ENCODE measurements around the gene ARL6. TPM values are rescaled to one million over a fixed set of nuclear protein-coding genes. Genes with fewer than 3 reads are reported as not detected.
A peak's percentile ranks its signal among the peaks of the same experiment; 100 is the strongest.

ARL6 gene, protein sequence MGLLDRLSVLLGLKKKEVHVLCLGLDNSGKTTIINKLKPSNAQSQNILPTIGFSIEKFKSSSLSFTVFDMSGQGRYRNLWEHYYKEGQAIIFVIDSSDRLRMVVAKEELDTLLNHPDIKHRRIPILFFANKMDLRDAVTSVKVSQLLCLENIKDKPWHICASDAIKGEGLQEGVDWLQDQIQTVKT
- total RNA-seq = 1 to 10 TPM; 1.8 to 7.4 (median 2.6) TPM

DNA sequence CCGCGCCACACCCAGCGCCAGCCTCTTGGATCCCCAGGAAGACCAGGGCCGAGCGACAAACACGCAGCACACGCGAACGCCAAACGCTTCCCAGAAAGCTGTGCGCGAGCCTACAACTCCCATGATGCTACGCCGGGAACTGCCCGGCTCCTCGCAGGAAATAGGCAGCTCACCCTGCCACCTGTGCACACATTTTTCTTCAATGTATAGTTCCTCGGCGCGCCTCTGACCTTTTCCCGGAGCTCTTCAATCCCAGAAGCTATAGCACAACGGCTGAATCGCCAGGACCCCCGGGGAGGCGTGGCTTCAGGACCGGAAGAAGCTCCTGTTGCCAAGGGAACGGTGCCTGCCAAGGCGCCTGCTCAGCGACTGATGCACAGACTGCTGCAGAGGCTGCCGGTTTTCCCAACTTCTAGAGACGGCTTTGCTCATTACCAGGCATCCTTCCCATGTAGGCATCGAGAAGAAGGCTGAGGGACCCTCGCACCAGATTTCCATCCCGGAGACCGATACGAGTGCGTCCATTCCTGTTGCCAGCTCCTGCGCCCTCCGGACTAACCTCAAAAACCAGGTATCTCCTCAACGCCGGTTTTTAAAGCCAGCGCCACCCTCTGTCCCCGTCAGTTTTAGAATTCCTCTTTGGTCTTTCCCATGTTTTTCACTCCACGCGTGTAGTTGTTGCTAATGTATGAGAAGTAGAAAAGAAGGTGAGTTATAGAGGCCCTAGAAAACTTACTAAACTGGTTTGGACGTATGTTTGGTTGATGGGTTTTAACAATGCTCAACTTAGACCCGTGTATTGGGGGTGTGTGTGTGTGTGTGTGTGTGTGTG, at the start of gene ARL6:
Gene ARL6 (plus strand): TSS at position 352 of the 832 bp plus-strand sequence. CDS start 3,350 bp downstream, outside the sequence.
- no peaks in the 10 kb centered on the region for H3K36me3 ChIP-seq
- H3K9me3 ChIP-seq = no peaks in the 10 kb centered on the region
- TF ChIP-seq, protein P1, sequence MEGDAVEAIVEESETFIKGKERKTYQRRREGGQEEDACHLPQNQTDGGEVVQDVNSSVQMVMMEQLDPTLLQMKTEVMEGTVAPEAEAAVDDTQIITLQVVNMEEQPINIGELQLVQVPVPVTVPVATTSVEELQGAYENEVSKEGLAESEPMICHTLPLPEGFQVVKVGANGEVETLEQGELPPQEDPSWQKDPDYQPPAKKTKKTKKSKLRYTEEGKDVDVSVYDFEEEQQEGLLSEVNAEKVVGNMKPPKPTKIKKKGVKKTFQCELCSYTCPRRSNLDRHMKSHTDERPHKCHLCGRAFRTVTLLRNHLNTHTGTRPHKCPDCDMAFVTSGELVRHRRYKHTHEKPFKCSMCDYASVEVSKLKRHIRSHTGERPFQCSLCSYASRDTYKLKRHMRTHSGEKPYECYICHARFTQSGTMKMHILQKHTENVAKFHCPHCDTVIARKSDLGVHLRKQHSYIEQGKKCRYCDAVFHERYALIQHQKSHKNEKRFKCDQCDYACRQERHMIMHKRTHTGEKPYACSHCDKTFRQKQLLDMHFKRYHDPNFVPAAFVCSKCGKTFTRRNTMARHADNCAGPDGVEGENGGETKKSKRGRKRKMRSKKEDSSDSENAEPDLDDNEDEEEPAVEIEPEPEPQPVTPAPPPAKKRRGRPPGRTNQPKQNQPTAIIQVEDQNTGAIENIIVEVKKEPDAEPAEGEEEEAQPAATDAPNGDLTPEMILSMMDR (IDR thresholded peaks at IDR 0.05) = no peak
- TF ChIP-seq POLR2A (IDR thresholded peaks at IDR 0.05) = no peak
- H3K27me3 ChIP-seq = no peaks in the 10 kb centered on the region
- peaks cover 0 to 4% (median 2%) of the 10 kb centered on the region in 4 donors for H3K4me1 ChIP-seq
- peak; percentile 73 to 89 (median 88) for DNase-seq
- peak within 1 kb of the TSS; percentile 67 to 78 (median 70) for H3K4me3 ChIP-seq
- peak within 1 kb of the TSS; percentile 34 to 80 (median 70) for H3K27ac ChIP-seq

DNA sequence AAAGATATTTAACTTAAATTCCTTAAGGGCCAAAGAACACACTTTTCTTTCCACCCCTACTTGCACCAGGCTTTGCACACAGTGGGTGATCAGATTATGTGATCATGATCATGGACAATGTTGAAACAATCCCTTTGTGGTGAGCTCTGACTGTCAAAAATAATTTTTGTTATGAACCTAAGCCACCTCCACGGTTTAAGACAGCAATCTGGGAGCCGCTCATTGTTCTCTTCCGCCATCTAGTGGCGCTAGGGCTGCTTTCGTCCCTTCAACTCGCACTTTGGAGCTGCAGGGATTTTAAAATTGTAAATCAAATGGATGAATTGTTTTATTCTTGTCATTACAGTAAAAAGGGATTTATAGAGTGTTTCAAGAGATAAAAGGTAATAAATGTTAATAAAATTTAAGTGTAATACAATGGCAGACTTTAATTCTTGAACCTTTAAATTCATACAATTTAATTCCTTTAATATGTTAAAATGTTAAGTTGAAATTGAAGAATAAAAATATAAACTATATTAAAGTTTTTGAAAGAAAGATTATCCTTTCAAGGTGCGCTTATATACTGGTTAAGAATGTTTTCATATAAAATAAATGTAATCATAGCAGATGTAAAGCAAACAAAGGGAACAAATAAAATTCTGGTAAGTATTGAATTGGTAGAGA, 45.3 kb upstream of the ARL6 start:
- no peaks in the 10 kb centered on the region for H3K36me3 ChIP-seq
- peak; percentile 32 to 83 (median 54) for DNase-seq
- H3K4me3 ChIP-seq = no peak overlapping the region
- no peaks in the 10 kb centered on the region for H3K4me1 ChIP-seq
- no peaks in the 10 kb centered on the region for H3K27me3 ChIP-seq
- H3K27ac ChIP-seq = no peak overlapping the region
- TF ChIP-seq, protein P1 (IDR thresholded peaks at IDR 0.05) = peak in 5 of 6 experiments; percentile 22 to 82 (median 61)
- TF ChIP-seq POLR2A (IDR thresholded peaks at IDR 0.05) = no peak
- no peaks in the 10 kb centered on the region for H3K9me3 ChIP-seq

DNA sequence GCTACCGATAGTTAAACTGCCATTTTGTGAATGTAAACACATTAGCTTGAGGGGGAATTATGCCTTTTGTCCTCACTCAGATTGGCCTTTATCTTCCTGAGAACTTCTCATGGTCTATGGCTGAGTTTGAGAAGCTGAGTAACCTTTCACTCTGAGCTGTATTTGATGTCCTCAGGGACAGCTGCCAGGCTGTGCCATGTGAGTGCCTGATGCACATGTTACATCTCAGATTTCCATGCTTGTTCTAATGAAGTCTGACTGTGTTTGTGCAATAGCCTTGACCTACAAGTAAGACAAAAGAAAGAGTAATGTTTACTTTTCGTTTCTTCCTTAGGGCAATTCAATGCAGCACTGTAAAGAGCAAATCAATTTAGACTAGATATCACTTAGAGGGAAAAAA, 44.1 kb upstream of the ARL6 start:
- H3K9me3 ChIP-seq = no peaks in the 10 kb centered on the region
- H3K4me1 ChIP-seq = no peaks in the 10 kb centered on the region
- no peaks in the 10 kb centered on the region for H3K36me3 ChIP-seq
- H3K27me3 ChIP-seq = no peaks in the 10 kb centered on the region
- DNase-seq = no peak
- no peak overlapping the region for H3K27ac ChIP-seq
- H3K4me3 ChIP-seq = no peak overlapping the region
- TF ChIP-seq, protein P1 (IDR thresholded peaks at IDR 0.05) = no peak
- no peak for TF ChIP-seq POLR2A (IDR thresholded peaks at IDR 0.05)

DNA sequence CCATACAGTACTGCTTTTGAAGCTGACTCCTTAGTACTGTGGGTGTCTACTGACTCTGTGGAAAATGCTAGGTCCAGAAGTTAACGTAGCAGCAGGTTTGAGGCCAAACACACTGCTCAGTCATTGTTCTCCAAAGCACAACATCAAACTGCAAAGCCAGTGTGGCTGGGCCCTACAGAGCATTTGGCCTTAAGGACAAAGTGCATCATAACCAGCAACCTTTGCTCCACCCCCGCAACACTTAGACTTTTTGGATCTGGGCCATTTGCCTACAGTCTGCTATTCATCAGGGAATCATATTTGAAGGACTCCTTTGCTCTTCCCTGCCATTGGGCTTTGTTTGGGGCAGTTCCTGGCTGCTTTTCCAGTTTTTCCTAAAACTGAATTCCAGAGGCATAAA, 43.1 kb upstream of the ARL6 start:
- Histone ChIP-seq H3K27me3 (no peaks in the 10 kb centered on the region), H3K4me1 (no peaks in the 10 kb centered on the region), H3K36me3 (no peaks in the 10 kb centered on the region), H3K4me3 (no peak overlapping the region), H3K27ac (no peak overlapping the region), H3K9me3 (no peaks in the 10 kb centered on the region)
- TF ChIP-seq, protein P1 (IDR thresholded peaks at IDR 0.05) = no peak
- no peak for TF ChIP-seq POLR2A (IDR thresholded peaks at IDR 0.05)
- DNase-seq = no peak

DNA sequence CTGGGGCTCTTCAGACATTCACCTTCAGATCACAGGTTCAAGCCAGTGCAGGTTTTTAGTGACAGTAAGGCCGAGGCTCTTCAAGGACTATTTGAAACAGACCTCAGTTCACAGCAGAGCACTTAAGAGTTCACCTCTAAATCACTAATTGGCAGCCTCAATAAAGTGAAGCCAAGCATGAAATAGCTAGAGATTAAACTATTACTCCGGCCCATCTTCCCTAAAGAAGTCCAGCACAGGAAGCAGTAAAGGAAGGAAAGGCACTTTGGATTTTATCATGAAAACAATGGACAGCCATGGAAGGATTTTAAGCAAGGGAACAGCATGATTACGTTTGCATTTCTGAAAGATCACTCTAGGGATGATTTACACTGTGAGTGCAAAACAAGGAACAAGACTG, 27.6 kb upstream of the ARL6 start:
- H3K9me3 ChIP-seq = no peaks in the 10 kb centered on the region
- no peaks in the 10 kb centered on the region for H3K27me3 ChIP-seq
- H3K36me3 ChIP-seq = no peaks in the 10 kb centered on the region
- no peak for TF ChIP-seq POLR2A (IDR thresholded peaks at IDR 0.05)
- TF ChIP-seq, protein P1 (IDR thresholded peaks at IDR 0.05) = no peak
- H3K27ac ChIP-seq = no peak overlapping the region
- H3K4me3 ChIP-seq = no peak overlapping the region
- DNase-seq = no peak
- H3K4me1 ChIP-seq = no peaks in the 10 kb centered on the region
